GM06990 (cell line): Measurements from ENCODE around the gene AZGP1.

Experiments used
- DNase-seq: peaks from one replicate; pipeline ENCODE4 v3.0.0-alpha.2; 2011; ENCODE audit not compliant: insufficient read length; ENCODE audit errors: extremely low read depth
- H3K27me3 ChIP-seq: replicated peaks from 2 replicates; pipeline ENCODE4 v1.6.0; 2011; ENCODE audit warnings: low read length; ENCODE audit not compliant: control insufficient read depth, insufficient read depth
- H3K36me3 ChIP-seq: 2 replicates; pipeline ENCODE4 v1.5.1; 2011; ENCODE audit warnings: low read length; ENCODE audit not compliant: control insufficient read depth, insufficient read depth
- H3K4me3 ChIP-seq: replicated peaks from 2 replicates; pipeline ENCODE4 v1.5.1; 2011; ENCODE audit warnings: low read depth, mild to moderate bottlenecking, control low read depth, low read length
- CTCF ChIP-seq: IDR thresholded peaks from 2 replicates; pipeline ENCODE4 v1.5.1; 2011; ENCODE audit warnings: low read length, control low read depth, mild to moderate bottlenecking, inconsistent platforms; ENCODE audit not compliant: insufficient read depth, poor library complexity, severe bottlenecking

The AZGP1 gene

GRCh38 chr7:99929730-99930053, 46.1 kb downstream of the AZGP1 start:
- DNase-seq = no peak
- TF ChIP-seq CTCF = no peak
- H3K27me3 ChIP-seq = no peaks in the 10 kb centered on the region; the same call in 1 of the 2 replicates
- no peak overlapping the region for H3K4me3 ChIP-seq
- H3K36me3 ChIP-seq = no peaks in the 10 kb centered on the region

GRCh38 chr7:99928994-99929729, 46.7 kb downstream of the AZGP1 start, which contains the start of gene GJC3:
Gene GJC3, minus strand, starts transcription at chr7:99929620. Its CDS starts 0 bp downstream, at chr7:99929620.
- peak; percentile 33 for TF ChIP-seq CTCF
- DNase-seq = no peak
- Histone ChIP-seq H3K4me3 (no peak within 1 kb of the TSS; the same call in 1 of the 2 replicates), H3K36me3 (no peaks in the 10 kb centered on the region), H3K27me3 (no peaks in the 10 kb centered on the region; the same call in 1 of the 2 replicates)

- H3K4me3 ChIP-seq = no peak overlapping the region
- TF ChIP-seq CTCF = no peak
- no peak for DNase-seq
- H3K36me3 ChIP-seq = no peaks in the 10 kb centered on the region
- H3K27me3 ChIP-seq = no peaks in the 10 kb centered on the region; the same call in 1 of the 2 replicates
Observed at GRCh38 chr7:99928188-99928587, 47.6 kb downstream of the AZGP1 start.

GRCh38 chr7:99927536-99927935, 48.3 kb downstream of the AZGP1 start:
- TF ChIP-seq CTCF = no peak
- Histone ChIP-seq H3K4me3 (no peak overlapping the region), H3K36me3 (no peaks in the 10 kb centered on the region), H3K27me3 (no peaks in the 10 kb centered on the region; the same call in 1 of the 2 replicates)
- no peak for DNase-seq

- no peaks in the 10 kb centered on the region for H3K36me3 ChIP-seq
- TF ChIP-seq CTCF = no peak
Observed at GRCh38 chr7:99926321-99926720, 49.5 kb downstream of the AZGP1 start.

More at GRCh38 chr7:99926321-99926720, 49.5 kb downstream of the AZGP1 start:
- no peaks in the 10 kb centered on the region; the same call in 1 of the 2 replicates for H3K27me3 ChIP-seq
- H3K4me3 ChIP-seq = no peak overlapping the region
- DNase-seq = no peak
